ENCODE measurements around the gene MYL3. TPM values are rescaled to one million over a fixed set of nuclear protein-coding genes. Genes with fewer than 3 reads are reported as not detected.

The MYL3 gene
- polyA plus RNA-seq, 2 of the 4 experiments (the other 2 are of a cell fraction), result 0.25 TPM; not detected in 1

DNA sequence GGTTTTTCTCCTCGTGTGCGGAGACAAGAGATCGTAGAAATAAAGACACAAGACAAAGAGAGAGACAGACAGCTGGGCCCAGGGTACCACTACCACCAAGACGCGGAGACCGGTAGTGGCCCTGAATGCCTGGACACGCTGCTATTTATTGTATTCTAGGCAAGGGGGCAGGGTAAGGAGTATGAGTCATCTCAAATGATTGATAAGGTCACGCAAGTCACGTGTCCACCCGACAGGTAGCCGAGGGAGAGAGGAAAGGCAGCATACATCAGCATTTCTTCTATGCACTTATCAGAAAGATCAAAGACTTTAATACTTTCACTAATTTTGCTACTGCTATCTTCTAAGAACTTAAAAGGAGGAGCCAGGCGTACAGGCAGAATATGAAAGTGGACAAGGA lies 28.2 kb downstream of the MYL3 start:
- Histone ChIP-seq H3K27ac (no peak overlapping the region), H3K4me1 (no peaks in the 10 kb centered on the region), H3K9me3 (0 out of 3 replicates have a peak, but pooled peaks cover 10% of the 10 kb centered on the region), H3K4me3 (no peak overlapping the region), H3K4me2 (no peak overlapping the region)
- FAIRE-seq, result no peak
- ChIA-PET POLR2A (no interaction called here), CTCF (no interaction called here)
- TF ChIP-seq MYC (IDR thresholded peaks at IDR 0.05; ENCODE audit: borderline replicate concordance, low read length) (no peak), NPAS2 (CRISPR knock-in tag; IDR thresholded peaks at IDR 0.05; ENCODE audit: borderline replicate concordance) (no peak)
- ATAC-seq, result no peak
- WGBS (ENCODE audit: missing lambda C conversion rate), result 60% methylated on average over 12 of the region's 12 CpGs
- no peak for DNase-seq (ENCODE audit: low read depth in 1 of 2, low spot score in 1 of 2)

DNA sequence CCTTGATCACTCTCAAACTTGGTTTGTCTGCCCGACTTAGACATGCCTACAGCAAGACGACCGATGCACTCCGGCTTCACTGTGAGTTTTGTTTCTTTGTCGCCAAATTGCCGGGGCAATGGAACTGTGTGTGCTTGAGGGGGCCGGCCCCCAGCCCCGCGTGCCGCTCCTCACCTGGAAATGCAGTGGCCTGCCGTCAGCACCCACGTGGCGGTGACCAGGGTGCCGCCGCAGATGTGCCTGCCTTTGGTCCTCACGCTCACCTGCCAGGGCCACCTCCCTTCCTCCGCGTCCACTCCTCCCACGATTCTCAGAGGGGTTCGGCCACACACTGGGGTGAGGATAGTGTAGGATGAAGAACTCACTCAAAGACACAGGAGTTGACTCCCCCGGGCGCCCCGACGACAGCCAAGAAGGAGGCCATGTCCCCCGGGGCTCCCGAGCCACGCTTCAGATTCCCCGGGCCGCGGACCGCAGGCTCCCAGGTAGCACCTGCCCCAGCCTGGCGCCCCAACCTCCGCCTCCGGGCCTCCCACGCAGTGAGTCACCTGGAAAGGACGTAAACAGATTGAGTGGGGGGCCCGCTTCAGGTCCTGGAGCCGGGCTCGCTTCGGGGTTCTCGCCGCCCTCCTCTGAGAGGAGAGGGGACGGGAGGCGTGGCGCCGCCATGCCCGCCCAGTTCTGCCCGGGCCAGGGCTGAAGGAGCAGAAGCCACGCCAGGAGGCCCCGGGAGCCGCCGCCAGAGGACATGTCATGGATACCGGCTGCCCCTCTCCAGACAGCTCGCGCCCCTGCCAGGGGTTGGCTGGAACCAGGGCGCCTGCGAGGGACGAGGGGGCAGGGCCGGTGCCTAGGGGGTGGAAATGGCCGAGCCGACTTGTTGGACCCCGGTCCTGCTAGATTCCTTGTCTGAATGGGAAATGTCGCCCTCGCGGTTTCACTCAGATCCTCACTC lies 29.6 kb downstream of the MYL3 start:
- Histone ChIP-seq H3K4me1 (no peaks in the 10 kb centered on the region), H3K27ac (no peak overlapping the region), H3K9me3 (0 out of 3 replicates have a peak, but pooled peaks cover 5% of the 10 kb centered on the region), H3K4me2 (no peak overlapping the region), H3K4me3 (no peak overlapping the region)
- ChIA-PET CTCF (no interaction called here), POLR2A (no interaction called here)
- FAIRE-seq (no peak), ATAC-seq (no peak), DNase-seq (ENCODE audit: low read depth in 1 of 2, low spot score in 1 of 2) (no peak)
- WGBS (ENCODE audit: missing lambda C conversion rate), result 72% methylated on average over 20 of the region's 65 CpGs
- TF ChIP-seq FOSB (CRISPR knock-in tag; IDR thresholded peaks at IDR 0.05) (no peak), FOXS1 (CRISPR knock-in tag; IDR thresholded peaks at IDR 0.05) (no peak), JUNB (IDR thresholded peaks at IDR 0.05) (no peak), CBX2 (IDR thresholded peaks at IDR 0.05; ENCODE audit: borderline replicate concordance, low read depth) (no peak), MAFK (IDR thresholded peaks at IDR 0.05; ENCODE audit: partially characterized antibody) (no peak), REST (IDR thresholded peaks at IDR 0.05) (no peak), RARB (CRISPR knock-in tag; IDR thresholded peaks at IDR 0.05) (no peak), RNF2 (IDR thresholded peaks at IDR 0.05; ENCODE audit: borderline replicate concordance, low read depth) (no peak), SMC3 (IDR thresholded peaks at IDR 0.05) (no peak), RAD21 (conservative IDR thresholded peaks at IDR 0.05 in 1 of 2, IDR thresholded peaks at IDR 0.05 in 1 of 2) (no peak), EP300 (IDR thresholded peaks at IDR 0.05) (no peak), TP53 (CRISPR knock-in tag; IDR thresholded peaks at IDR 0.05) (no peak), RCOR1 (IDR thresholded peaks at IDR 0.05; ENCODE audit: low read depth, low read length) (no peak), GATA3 (IDR thresholded peaks at IDR 0.05; ENCODE audit: borderline replicate concordance) (no peak)

DNA sequence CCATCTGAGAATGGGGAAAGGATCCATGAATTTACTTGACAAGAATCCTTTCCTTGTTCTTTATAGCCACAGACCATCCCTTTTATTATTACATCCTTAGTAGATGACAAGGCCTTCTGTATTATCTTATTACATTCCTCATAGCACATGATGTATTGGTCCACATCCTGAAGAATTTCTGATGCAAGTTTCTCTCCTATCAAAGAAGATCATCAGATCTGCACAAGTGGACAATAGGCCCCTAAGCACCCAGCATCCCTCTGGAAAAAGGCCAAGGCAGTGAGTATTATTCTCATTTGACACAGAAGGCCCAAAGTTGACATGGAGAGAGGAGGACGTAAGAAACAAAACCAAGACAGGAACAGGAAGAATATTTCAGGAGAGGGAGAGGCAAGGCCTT lies 31.4 kb downstream of the MYL3 start:
- ChIA-PET CTCF (interaction anchor here (0.6 kb wide), 1 partner anchor 12 kb away, joined by 3 read pairs; no protein-coding TSS in a partner anchor), POLR2A (no interaction called here)
- 42% methylated on average over 1 of the region's 1 CpG for WGBS (ENCODE audit: missing lambda C conversion rate)
- TF ChIP-seq ZNF302 (CRISPR knock-in tag; IDR thresholded peaks at IDR 0.05), result no peak
- TF ChIP-seq HEYL (CRISPR knock-in tag; IDR thresholded peaks at IDR 0.05), result no peak
- TF ChIP-seq CEBPB (IDR thresholded peaks at IDR 0.05), result no peak
- TF ChIP-seq POLR2AphosphoS2 (conservative IDR thresholded peaks at IDR 0.05; ENCODE audit: low read length), result no peak
- no peak for TF ChIP-seq RNF2 (IDR thresholded peaks at IDR 0.05; ENCODE audit: borderline replicate concordance, low read depth)
- no peak for TF ChIP-seq ZC3H11A (IDR thresholded peaks at IDR 0.05)
- no peak for TF ChIP-seq SMC3 (IDR thresholded peaks at IDR 0.05)
- no peak for TF ChIP-seq EP300 (IDR thresholded peaks at IDR 0.05)
- TF ChIP-seq EHMT2 (IDR thresholded peaks at IDR 0.05; ENCODE audit: low read depth), result no peak
- TF ChIP-seq, protein P1, sequence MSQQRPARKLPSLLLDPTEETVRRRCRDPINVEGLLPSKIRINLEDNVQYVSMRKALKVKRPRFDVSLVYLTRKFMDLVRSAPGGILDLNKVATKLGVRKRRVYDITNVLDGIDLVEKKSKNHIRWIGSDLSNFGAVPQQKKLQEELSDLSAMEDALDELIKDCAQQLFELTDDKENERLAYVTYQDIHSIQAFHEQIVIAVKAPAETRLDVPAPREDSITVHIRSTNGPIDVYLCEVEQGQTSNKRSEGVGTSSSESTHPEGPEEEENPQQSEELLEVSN (IDR thresholded peaks at IDR 0.05; ENCODE audit: borderline replicate concordance, low read depth), result no peak
- TF ChIP-seq, protein P2, sequence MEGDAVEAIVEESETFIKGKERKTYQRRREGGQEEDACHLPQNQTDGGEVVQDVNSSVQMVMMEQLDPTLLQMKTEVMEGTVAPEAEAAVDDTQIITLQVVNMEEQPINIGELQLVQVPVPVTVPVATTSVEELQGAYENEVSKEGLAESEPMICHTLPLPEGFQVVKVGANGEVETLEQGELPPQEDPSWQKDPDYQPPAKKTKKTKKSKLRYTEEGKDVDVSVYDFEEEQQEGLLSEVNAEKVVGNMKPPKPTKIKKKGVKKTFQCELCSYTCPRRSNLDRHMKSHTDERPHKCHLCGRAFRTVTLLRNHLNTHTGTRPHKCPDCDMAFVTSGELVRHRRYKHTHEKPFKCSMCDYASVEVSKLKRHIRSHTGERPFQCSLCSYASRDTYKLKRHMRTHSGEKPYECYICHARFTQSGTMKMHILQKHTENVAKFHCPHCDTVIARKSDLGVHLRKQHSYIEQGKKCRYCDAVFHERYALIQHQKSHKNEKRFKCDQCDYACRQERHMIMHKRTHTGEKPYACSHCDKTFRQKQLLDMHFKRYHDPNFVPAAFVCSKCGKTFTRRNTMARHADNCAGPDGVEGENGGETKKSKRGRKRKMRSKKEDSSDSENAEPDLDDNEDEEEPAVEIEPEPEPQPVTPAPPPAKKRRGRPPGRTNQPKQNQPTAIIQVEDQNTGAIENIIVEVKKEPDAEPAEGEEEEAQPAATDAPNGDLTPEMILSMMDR (IDR thresholded peaks at IDR 0.05), result no peak
- TF ChIP-seq, protein P3, sequence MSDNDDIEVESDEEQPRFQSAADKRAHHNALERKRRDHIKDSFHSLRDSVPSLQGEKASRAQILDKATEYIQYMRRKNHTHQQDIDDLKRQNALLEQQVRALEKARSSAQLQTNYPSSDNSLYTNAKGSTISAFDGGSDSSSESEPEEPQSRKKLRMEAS (IDR thresholded peaks at IDR 0.05), result no peak
- TF ChIP-seq SREBF2 (IDR thresholded peaks at IDR 0.05), result no peak
- TF ChIP-seq EHF (CRISPR knock-in tag; IDR thresholded peaks at IDR 0.05), result no peak
- TF ChIP-seq FOSL2 (IDR thresholded peaks at IDR 0.05), result no peak
- no peak for TF ChIP-seq FOSL2 (CRISPR knock-in tag; IDR thresholded peaks at IDR 0.05)

More for the DNA sequence above, 31.4 kb downstream of the MYL3 start:
- H3K4me3 ChIP-seq, result no peak overlapping the region
- FAIRE-seq (no peak), ATAC-seq (no peak), DNase-seq (ENCODE audit: low read depth in 1 of 2, low spot score in 1 of 2) (no peak)
- H3K4me2 ChIP-seq, result no peak overlapping the region
- H3K27ac ChIP-seq, result no peak overlapping the region
- H3K9me3 ChIP-seq, result no peaks in the 10 kb centered on the region
- H3K4me1 ChIP-seq, result no peaks in the 10 kb centered on the region

Measured in A549 (cell line).